ENCODE results near the gene PIP5KL1. TPM values are rescaled to one million over a fixed set of nuclear protein-coding genes. Genes with fewer than 3 reads are reported as not detected.

PIP5KL1 gene
- total and polyA plus RNA-seq, 8 donors = 0.50 to 98.0 (median 3.3) TPM; not detected in 1

DNA sequence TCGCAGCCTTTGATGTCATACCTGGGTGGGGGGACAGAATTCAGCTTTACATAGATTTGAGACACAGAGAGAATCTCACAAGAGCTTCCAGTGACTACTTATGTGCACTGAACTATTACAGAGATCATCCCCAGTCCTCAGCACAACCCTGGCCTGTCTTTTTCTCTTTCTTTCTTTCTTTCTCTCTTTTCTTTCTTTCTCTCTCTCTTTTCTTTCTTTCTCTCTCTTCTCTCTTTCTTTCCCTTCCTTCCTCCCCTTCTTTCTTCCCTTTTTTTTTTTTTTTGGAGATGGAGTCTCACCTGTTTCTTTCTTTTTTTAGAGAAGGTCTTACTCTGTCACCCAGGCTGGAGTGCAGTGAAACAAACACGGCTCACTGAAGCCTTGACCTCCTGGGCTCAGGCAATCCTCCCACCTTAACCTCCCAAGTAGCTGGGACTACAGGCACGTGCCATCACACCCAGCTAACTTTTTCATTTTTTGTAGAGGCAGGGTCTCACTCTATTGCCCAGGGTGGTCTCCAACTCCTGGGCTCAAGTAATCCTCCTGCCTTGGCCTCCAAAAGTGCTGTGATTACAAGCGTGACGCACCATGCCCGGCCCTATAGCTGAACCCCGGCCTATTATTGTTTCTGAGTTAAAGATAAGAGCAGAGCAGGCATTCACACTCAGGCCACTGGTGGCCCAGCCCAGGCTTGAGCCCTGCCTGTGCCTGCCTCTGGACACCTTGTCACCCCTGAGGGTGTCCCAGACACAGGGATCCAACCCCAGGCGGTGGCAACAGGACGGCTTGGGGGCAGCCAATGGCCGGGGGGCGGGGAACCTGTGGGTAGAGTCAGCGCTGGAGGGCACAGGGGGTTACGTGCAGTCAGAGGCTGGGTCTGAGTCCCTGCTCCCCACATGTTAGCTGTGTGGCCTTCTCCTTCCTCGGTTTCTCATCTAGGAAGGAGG lies 4.3 kb downstream of the PIP5KL1 start:
- H3K27me3 ChIP-seq = peaks cover 0 to 73% (median 20%) of the 10 kb centered on the region in 3 donors
- H3K9me3 ChIP-seq = no peaks in the 10 kb centered on the region
- H3K4me1 ChIP-seq = peaks cover 34 to 47% (median 44%) of the 10 kb centered on the region in 4 donors
- DNase-seq = no peak
- no peak overlapping the region for H3K27ac ChIP-seq
- no peak for TF ChIP-seq EP300 (IDR thresholded peaks at IDR 0.05)
- no peak for TF ChIP-seq CTCF (IDR thresholded peaks at IDR 0.05)
- TF ChIP-seq POLR2A (IDR thresholded peaks at IDR 0.05) = no peak
- TF ChIP-seq POLR2AphosphoS5 (IDR thresholded peaks at IDR 0.05) = no peak
- no peaks in the 10 kb centered on the region for H3K36me3 ChIP-seq
- peak overlapping the region in 1 of 4 donors; percentile 48 for H3K4me3 ChIP-seq
- intact Hi-C loops (cut with DNase I; ENCODE audit: low total_unique reads) = no loop called here
- 63 to 71% (median 69%) methylated on average over 12 to 14 of the region's 14 CpGs for WGBS, 5 donors

GRCh38 chr9:127924736-127925444 lies 5.7 kb downstream of the PIP5KL1 start:
- intact Hi-C loops (cut with DNase I; ENCODE audit: low total_unique reads) = loop anchor here (5.0 kb wide), 1 partner anchor 333 kb away; no protein-coding TSS in a partner anchor
- Histone ChIP-seq H3K27me3 (peaks cover 0 to 61% (median 20%) of the 10 kb centered on the region in 3 donors), H3K4me3 (no peak overlapping the region), H3K27ac (no peak overlapping the region), H3K36me3 (no peaks in the 10 kb centered on the region), H3K4me1 (peaks cover 23 to 42% (median 33%) of the 10 kb centered on the region in 4 donors), H3K9me3 (no peaks in the 10 kb centered on the region)
- no peak for TF ChIP-seq POLR2AphosphoS5 (IDR thresholded peaks at IDR 0.05)
- DNase-seq = no peak
- 86 to 91% (median 89%) methylated on average over 21 to 22 of the region's 22 CpGs for WGBS, 5 donors

GRCh38 chr9:127923771-127924170 lies 6.8 kb downstream of the PIP5KL1 start:
- no peaks in the 10 kb centered on the region for H3K36me3 ChIP-seq
- peaks cover 34 to 53% (median 41%) of the 10 kb centered on the region in 4 donors for H3K4me1 ChIP-seq
- TF ChIP-seq EP300 (IDR thresholded peaks at IDR 0.05) (no peak), CTCF (IDR thresholded peaks at IDR 0.05) (no peak), POLR2A (IDR thresholded peaks at IDR 0.05) (no peak), POLR2AphosphoS5 (IDR thresholded peaks at IDR 0.05) (no peak)
- 73 to 81% (median 79%) methylated on average over 8 of the region's 8 CpGs for WGBS, 5 donors
- no peaks in the 10 kb centered on the region for H3K9me3 ChIP-seq
- no peak overlapping the region for H3K27ac ChIP-seq
- DNase-seq = no peak
- H3K4me3 ChIP-seq = no peak overlapping the region
- H3K27me3 ChIP-seq = peaks cover 0 to 50% (median 20%) of the 10 kb centered on the region in 3 donors
- intact Hi-C loops (cut with DNase I; ENCODE audit: low total_unique reads) = loop anchor here (5.0 kb wide), 1 partner anchor 331 kb away; no protein-coding TSS in a partner anchor

DNA sequence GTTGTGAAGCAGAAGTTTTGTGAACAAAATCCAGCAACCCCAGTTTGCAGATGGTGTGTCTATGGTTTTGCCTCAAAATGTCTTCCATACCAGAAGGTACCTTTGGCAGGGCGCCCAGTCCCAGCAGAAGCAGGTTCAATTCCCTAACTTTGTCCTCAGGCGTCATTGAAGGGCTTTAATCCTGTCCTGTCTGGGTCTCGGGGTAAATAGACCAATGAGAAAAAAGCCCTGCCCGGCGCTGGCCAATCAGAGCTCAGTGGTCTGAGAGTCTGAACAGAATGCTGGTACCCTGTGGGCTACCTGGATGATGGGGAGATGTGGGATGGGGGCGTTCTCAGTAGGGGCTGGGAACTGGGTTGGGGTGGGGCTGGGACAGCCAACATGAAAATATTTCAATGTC lies 7.5 kb downstream of the PIP5KL1 start:
- H3K36me3 ChIP-seq = no peaks in the 10 kb centered on the region
- WGBS, 5 donors = 54 to 68% (median 60%) methylated on average over 6 of the region's 6 CpGs
- peaks cover 38 to 53% (median 43%) of the 10 kb centered on the region in 4 donors for H3K4me1 ChIP-seq
- no peak overlapping the region for H3K4me3 ChIP-seq
- intact Hi-C loops (cut with DNase I; ENCODE audit: low total_unique reads) = loop anchor here (5.0 kb wide), 1 partner anchor 331 kb away; no protein-coding TSS in a partner anchor
- peaks cover 0 to 43% (median 19%) of the 10 kb centered on the region in 3 donors for H3K27me3 ChIP-seq
- no peaks in the 10 kb centered on the region for H3K9me3 ChIP-seq
- H3K27ac ChIP-seq = no peak overlapping the region
- TF ChIP-seq CTCF (IDR thresholded peaks at IDR 0.05) (no peak), POLR2AphosphoS5 (IDR thresholded peaks at IDR 0.05) (no peak), EP300 (IDR thresholded peaks at IDR 0.05) (no peak), POLR2A (IDR thresholded peaks at IDR 0.05) (no peak)
- DNase-seq = no peak
